Frontal cortex (tissue), 4 donors: Measurements from ENCODE around the gene F13A1. TPM values are rescaled to one million over a fixed set of nuclear protein-coding genes. Genes with fewer than 3 reads are reported as not detected.

ENCODE experiments used
- DNase-seq, 2 donors: peaks; one replicate each; pipeline ENCODE4 v3.0.0; 2012; ENCODE audit warnings: low spot score in 2 of 2
- FAIRE-seq: peaks from 2 replicates; lab custom pipeline; 2012; peaks lifted over from hg19 to GRCh38; lab: Jason Lieb, UNC
- total RNA-seq: library from RNA; depleted of rRNA; stranded (reverse); fragments of >200 nt; gene quantifications from one replicate; pipeline ENCODE4 v1.2.3, GENCODE V29; 2014
- donor health status: control.
- donor health status: control.
- donor health status: control.

The F13A1 gene
- total RNA-seq, result 13.5 TPM

DNA sequence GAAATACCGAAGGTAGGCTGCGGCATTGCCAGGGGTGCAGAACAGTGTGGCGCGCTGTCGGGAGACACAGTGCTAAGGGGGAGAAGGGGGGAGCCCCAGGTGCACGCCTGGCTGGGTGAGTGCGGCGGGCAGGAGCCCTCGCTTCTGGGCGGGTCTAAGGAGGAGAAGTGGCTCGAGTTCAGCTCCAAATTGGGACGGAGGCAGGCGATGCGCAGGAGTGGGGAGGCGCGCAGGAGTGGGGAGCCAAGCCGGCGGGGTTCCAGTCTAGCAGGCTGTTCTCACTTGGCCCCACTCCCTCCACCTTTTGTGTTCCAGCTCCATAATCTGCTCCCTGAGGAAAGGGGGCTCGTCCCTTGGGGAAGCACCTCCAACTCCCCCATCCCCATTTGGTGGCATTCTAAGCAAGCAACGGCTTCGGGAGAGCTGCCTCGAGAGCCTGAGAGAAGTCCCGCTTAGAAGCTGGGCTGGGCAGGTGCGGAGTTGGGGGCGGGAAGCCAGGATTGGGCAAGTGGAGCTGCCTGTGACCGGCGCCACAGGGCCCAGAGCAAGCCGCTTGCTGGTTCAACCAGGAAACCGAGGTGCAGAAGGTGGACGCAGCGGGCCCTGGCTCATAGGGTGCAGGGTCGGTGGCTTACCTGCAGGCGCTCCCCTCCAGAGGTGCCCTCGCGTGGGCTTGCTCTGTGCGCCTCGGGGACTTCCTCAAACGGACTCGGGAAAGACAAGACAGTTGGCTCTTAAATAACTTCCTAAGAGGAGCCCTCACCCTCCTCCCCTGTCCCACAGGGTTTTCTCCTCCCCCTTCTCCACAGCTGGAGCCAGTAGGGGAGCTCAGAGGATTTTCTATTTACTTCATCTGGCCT, at the start of gene F13A1:
Gene F13A1, minus strand, starts transcription at position 711 of the 860 bp plus-strand sequence. CDS start 1,998 bp downstream, outside the sequence.
- no peak for FAIRE-seq

DNA sequence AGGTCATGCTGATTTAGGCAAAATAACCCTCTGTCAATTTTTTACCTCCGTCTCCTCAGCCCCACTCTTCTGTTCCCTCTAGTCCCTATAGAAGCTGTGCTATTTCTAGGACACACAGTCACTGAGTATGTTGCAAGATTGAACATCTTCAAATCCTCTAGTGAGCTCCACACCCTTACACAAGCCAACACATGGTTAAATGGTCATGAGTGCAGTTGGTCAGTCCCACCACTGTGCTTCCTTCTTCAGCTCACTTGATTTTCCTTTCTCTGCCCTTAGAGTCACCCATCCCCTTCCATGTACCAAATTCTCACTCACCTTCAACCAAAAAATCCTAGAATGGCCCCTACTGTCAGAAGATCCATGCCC, 48.2 kb upstream of the F13A1 start:
- FAIRE-seq, result no peak
- no peak for DNase-seq

More for the DNA sequence above, at the start of gene F13A1:
- DNase-seq, result peak in 1 of 2 donors; percentile 16

- FAIRE-seq, result no peak
- DNase-seq, result no peak
These were observed 47.7 kb upstream of the F13A1 start for GRCh38 chr6:6368040-6368683.

DNA sequence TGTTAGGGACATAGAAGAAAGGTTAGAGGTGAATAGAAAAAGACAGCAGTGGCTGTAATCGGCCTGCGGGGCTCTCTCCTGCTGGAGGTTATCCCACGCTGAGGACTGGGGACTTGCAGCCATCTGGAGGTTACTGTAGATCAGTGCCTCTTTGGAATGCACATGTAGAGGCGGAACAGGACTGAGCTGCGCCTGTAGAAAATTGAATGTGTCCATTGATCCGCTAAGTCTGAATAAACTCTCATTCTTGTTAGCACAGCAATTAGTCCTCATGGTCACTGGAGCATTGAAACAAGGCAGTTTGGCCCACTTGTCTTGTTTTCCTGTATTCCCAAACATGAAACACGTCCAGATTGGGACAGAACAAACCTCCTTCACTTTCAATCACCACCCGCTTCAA, 46.3 kb upstream of the F13A1 start:
- FAIRE-seq (no peak), DNase-seq (no peak)

DNA sequence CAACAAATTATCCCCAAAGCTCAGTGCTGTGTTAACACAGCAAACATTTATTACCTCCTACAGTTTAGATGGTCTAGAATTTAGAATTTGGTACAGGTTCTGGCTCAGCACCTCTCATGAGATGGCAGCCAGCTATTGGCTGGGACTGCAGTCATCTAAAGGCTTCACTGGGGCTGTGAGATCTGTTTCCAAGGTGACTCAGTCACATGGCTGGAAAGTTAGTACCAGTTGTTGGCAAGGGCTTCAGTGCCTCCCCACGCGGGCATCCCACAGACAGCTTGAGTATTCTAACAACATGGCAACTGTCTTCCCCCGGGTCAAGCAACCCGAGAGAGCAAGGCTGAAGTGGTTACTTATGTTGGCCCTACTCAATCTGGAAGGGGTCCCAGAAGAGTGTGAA, 44.8 kb upstream of the F13A1 start:
- FAIRE-seq, result no peak
- DNase-seq, result no peak

DNA sequence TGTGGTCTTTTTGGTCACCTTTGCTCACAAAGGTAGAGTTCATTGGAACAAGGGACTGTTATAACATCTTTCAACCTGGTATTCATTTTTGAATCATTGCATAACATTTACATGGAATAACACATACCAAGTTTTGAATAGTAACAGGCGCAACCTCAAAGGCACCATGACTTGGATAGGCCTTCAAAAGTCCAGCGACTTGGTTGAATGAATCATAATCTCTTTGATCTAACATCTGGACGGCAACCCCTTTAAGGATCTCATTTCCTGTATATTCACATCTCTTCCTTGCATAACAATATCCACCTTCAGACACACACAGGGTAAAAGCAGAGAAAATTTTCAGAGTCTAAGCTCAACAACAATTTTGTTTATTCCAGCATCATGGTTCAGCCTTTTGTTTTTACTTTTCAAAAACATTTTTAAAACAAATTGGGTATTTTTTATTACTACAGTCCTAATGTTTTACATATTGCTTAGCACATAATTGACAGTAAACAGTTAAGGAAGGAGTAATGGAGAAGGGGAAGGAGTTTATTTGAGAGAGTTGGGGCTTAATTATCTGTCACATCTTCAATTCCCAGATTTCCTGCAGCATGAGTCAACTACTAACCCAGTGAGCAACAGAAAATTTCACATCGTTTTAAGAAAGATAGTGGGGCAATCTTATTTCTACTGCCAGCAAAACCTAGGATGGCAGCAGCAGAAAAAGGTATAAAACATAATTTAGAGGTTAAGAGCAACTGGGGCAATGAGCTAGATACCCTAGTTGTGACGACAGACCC, 41.8 kb upstream of the F13A1 start:
- no peak for FAIRE-seq
- DNase-seq, result no peak

GRCh38 chr6:6357530-6357929, 37.1 kb upstream of the F13A1 start:
- FAIRE-seq (no peak), DNase-seq (no peak)

GRCh38 chr6:6357032-6357431, 36.6 kb upstream of the F13A1 start:
- no peak for DNase-seq

DNA sequence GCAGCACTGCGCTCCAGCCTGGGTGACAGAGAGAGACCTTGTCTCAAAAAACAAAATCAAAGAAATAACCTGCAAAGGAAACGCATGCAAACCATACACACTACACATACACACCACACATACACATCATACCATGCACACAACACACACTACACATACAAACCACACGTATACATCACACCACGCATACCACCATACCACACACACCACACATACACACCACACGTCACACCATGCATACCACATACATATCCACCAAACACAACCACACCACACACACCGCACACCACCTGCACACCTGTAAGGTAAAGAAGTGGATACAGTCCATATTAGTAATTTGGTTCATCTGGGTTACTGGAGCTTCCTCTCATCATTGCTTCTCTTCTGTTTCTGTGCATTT, 32.3 kb upstream of the F13A1 start:
- FAIRE-seq, result no peak

More at GRCh38 chr6:6357032-6357431, 36.6 kb upstream of the F13A1 start:
- FAIRE-seq, result no peak

GRCh38 chr6:6351511-6352025, 31.1 kb upstream of the F13A1 start:
- no peak for DNase-seq
- FAIRE-seq, result no peak

More for the DNA sequence above, 32.3 kb upstream of the F13A1 start:
- DNase-seq, result no peak

DNA sequence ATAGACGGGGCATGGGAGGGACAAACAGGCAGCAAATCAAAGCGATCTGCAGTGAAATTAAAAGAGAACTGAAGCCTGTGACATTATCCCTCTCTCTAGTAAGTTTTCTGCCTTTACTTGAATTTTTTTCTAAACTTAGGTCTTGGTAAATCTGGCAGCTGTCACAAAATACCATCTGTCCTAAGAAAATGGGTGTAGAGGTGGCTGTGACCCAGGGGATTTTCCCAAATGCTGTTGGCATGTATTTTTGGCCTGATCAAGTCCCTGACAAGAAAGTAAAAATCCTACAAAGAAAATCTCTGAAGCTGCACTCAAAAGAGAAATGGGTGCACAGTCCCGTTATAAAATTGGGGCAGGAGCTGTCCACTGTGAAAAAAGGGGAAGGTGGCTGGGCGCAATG, 30.2 kb upstream of the F13A1 start:
- DNase-seq, result no peak
- no peak for FAIRE-seq

DNA sequence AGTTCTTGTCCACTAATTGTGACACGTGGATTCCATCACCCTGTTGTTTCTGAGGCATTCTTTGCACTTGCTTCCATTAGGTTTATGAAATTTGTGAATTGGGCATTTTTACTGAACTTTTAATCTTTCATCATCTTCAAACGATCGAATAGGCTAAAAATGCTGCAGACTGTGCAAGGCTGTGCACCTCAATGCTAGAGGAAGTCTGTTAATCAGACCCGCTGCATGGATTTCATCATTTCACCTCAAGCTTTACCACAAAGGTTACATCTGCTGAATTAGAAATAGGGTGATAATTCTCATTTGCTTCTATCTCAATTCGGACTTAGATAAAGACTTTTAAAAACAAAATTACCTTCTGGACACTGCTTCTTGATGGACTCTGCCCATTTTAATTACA, 27.8 kb upstream of the F13A1 start:
- DNase-seq (no peak), FAIRE-seq (no peak)

DNA sequence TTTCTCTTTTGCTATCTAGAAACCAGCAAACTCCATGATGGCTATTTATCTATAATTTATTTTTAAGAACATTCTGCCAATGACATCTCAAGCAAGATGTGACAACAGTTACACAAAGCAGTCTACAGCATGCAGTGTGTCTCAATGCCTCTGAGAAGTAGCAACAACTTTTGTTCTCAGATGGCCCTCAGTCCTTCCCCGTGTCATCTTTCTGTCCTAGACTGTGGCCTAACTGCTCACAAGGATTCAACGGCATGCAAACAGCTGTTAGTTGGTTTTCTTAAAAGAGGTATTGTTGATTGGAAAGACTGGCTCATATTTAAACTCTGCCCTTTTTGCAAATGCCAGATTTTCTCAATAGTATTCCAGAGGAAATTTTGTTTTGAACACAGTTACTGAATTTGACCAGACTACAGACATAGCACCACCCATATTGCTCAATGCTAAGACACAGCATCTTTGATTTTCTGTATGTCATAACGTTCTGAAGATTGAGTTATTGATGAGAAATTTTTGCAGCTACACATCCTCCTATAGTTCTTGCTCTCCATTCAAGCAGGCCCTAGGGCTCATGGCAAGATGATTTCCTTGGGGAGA, 26.1 kb upstream of the F13A1 start:
- FAIRE-seq (no peak), DNase-seq (no peak)

DNA sequence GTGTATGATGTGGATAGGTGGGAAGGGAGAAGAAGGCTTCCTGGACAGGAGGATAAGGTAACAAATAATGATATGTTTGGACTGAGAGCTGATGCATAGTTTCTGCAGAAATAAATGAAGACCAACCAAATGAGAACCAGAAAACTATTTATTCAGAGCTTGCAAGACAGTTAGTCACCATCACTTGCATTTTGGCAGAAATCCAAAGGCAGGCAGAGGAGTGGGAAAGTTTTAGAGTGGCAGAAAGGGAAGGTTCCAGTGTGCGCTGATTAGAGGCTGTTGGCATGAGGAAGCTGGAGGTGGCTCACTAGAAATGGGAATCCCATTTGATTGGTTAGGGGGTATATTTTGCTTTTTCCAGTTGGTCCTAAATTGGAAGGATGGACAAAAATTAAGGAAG, 13.0 kb upstream of the F13A1 start:
- DNase-seq, result no peak
- no peak for FAIRE-seq

DNA sequence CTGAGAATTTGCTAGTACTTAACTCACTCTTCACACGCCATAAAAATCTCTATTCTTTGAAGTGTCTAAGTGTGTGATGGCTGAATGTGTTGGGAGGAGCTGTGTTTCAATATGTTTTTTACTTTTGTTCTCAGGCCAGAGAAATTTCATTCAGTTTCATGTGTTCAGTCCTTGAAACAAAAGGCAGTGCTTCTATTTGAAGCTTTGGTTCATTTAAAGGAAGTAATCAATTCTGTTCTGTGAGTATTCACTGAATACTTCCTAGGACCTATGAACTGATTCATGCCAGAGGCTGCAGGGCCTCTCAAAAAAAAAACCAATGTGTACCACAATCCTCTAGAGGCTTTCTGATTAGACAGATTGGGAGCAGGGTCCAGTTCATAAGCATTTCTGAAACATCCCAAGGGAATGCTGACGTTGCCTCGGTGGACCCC, 12.4 kb upstream of the F13A1 start:
- DNase-seq, result no peak
- no peak for FAIRE-seq

DNA sequence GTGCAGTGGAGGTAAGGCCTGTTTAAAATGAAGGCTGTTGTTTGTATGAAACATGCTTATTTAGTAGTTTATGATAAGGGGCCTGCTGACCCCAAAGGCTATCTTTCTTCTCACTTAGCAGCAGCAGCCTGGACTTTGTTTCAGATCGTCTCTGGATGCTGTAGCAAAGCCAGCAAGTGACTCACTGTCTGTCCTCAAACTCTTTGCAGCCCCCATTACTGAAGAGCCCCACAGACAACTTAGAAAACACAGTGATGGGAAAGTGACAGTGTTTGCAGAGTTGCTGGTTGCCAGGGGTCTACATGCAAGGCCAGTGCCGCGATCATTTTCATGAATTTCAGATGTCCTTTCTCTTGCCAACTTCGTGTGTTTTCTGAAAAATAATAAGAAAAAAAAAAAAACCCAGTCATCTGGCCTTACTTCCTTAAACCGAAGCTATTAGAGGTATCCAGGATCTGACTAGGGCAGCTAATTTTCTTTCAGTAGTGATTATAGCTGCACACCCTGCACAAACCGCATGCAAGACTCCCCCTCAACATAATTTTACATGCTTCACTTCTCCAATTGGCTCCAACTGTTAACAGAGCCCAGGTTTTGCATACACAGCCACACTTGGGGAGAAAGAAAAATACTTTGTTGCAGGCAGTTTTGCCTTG, 11.6 kb upstream of the F13A1 start:
- FAIRE-seq (no peak), DNase-seq (no peak)

- FAIRE-seq, result no peak
These were observed 10.9 kb upstream of the F13A1 start for GRCh38 chr6:6331393-6331792.

GRCh38 chr6:6330407-6330806, 9.9 kb upstream of the F13A1 start:
- DNase-seq (no peak), FAIRE-seq (no peak)

More at GRCh38 chr6:6331393-6331792, 10.9 kb upstream of the F13A1 start:
- no peak for DNase-seq

DNA sequence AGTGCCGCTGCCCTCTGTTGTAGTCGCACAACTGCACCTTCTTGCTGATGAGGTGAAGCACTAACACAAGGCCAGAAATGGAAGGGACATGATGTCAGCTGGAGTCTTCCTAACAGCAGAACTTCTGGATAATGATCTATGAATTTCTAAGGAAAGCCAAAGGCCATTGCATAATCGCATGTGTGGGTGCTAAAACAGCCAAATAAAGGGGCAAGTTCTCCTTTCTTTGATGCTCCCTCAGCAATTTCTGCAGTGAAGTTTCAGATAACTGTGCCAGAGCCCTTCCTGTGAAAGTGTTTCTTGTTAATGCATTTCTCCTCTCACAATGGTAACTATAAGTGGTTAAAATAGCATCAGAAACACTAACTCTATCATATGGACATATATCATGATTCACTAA, 8.0 kb upstream of the F13A1 start:
- DNase-seq (no peak), FAIRE-seq (no peak)
